Measurements from ENCODE around the gene FADS3. TPM values are rescaled to one million over a fixed set of nuclear protein-coding genes. Genes with fewer than 3 reads are reported as not detected.

FADS3 gene
- total and polyA plus RNA-seq, 9 of the 15 experiments (the other 6 are each of a cell fraction or from before 2014, with no cell fraction given): 0.97 to 148 (median 92.7) TPM

DNA sequence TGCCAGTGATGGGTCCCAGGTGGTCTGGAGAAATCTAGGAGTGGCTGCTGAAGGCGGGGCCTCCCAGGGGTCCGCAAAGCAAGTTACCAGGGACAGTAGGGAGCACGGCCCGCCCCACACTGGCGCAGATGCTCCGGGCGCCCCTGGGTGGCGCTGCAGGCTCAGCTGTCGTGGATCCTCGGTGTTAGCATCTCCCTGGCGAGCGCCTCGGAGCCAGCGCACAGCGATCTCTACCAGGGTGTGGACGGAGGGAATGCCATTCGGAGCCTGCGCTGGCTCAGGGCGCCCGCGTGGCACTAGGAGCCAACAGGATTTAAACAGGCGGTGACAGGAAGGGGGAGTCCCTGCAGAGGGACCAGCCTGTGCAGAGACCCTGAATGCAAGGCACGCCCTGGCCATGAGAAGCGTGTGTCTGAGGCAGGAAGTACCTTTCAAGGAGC, 20.2 kb downstream of the FADS3 start (continued):
- TF ChIP-seq CREB1 (IDR thresholded peaks at IDR 0.05) (no peak), CREB1 (CRISPR knock-in tag; IDR thresholded peaks at IDR 0.05) (0 out of 2 replicates have a peak, but pooled peaks have one; percentile 56), ETV5 (CRISPR knock-in tag; IDR thresholded peaks at IDR 0.05; ENCODE audit: low read depth) (0 out of 2 replicates have a peak, but pooled peaks have one; percentile 61), ZKSCAN1 (IDR thresholded peaks at IDR 0.05; ENCODE audit: low read depth, low read length) (peak; percentile 74), FOXA3 (CRISPR knock-in tag; conservative IDR thresholded peaks at IDR 0.05 in 1 of 2, IDR thresholded peaks at IDR 0.05 in 1 of 2) (0 out of 4 replicates have a peak, but pooled peaks of 1 of the 2 experiments have one; percentile 47), DIDO1 (tag; IDR thresholded peaks at IDR 0.05; ENCODE audit: low read depth) (no peak), MTF1 (CRISPR knock-in tag; IDR thresholded peaks at IDR 0.05; ENCODE audit: borderline replicate concordance) (no peak), SMARCB1 (IDR thresholded peaks at IDR 0.05; ENCODE audit: insufficient read length, low read depth) (no peak), PHTF2 (CRISPR knock-in tag; IDR thresholded peaks at IDR 0.05) (no peak), ZFP36 (IDR thresholded peaks at IDR 0.05; ENCODE audit: low read depth, low read length, partially characterized antibody) (no peak), ETV6 (IDR thresholded peaks at IDR 0.05; ENCODE audit: borderline replicate concordance in 1 of 2, low read depth in 2 of 2, low read length in 1 of 2) (no peak), ETV6 (CRISPR knock-in tag; IDR thresholded peaks at IDR 0.05; ENCODE audit: borderline replicate concordance) (no peak), ZNF707 (CRISPR knock-in tag; conservative IDR thresholded peaks at IDR 0.05) (no peak), CBX8 (IDR thresholded peaks at IDR 0.05; ENCODE audit: borderline replicate concordance, extremely low read depth, low read depth, low read length, poor library complexity, severe bottlenecking) (no peak), CHCHD3 (CRISPR knock-in tag; IDR thresholded peaks at IDR 0.05) (no peak)
- TF ChIP-seq, protein P1, sequence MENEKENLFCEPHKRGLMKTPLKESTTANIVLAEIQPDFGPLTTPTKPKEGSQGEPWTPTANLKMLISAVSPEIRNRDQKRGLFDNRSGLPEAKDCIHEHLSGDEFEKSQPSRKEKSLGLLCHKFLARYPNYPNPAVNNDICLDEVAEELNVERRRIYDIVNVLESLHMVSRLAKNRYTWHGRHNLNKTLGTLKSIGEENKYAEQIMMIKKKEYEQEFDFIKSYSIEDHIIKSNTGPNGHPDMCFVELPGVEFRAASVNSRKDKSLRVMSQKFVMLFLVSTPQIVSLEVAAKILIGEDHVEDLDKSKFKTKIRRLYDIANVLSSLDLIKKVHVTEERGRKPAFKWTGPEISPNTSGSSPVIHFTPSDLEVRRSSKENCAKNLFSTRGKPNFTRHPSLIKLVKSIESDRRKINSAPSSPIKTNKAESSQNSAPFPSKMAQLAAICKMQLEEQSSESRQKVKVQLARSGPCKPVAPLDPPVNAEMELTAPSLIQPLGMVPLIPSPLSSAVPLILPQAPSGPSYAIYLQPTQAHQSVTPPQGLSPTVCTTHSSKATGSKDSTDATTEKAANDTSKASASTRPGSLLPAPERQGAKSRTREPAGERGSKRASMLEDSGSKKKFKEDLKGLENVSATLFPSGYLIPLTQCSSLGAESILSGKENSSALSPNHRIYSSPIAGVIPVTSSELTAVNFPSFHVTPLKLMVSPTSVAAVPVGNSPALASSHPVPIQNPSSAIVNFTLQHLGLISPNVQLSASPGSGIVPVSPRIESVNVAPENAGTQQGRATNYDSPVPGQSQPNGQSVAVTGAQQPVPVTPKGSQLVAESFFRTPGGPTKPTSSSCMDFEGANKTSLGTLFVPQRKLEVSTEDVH (IDR thresholded peaks at IDR 0.05; ENCODE audit: low read depth, partially characterized antibody): no peak
- TF ChIP-seq, protein P2, sequence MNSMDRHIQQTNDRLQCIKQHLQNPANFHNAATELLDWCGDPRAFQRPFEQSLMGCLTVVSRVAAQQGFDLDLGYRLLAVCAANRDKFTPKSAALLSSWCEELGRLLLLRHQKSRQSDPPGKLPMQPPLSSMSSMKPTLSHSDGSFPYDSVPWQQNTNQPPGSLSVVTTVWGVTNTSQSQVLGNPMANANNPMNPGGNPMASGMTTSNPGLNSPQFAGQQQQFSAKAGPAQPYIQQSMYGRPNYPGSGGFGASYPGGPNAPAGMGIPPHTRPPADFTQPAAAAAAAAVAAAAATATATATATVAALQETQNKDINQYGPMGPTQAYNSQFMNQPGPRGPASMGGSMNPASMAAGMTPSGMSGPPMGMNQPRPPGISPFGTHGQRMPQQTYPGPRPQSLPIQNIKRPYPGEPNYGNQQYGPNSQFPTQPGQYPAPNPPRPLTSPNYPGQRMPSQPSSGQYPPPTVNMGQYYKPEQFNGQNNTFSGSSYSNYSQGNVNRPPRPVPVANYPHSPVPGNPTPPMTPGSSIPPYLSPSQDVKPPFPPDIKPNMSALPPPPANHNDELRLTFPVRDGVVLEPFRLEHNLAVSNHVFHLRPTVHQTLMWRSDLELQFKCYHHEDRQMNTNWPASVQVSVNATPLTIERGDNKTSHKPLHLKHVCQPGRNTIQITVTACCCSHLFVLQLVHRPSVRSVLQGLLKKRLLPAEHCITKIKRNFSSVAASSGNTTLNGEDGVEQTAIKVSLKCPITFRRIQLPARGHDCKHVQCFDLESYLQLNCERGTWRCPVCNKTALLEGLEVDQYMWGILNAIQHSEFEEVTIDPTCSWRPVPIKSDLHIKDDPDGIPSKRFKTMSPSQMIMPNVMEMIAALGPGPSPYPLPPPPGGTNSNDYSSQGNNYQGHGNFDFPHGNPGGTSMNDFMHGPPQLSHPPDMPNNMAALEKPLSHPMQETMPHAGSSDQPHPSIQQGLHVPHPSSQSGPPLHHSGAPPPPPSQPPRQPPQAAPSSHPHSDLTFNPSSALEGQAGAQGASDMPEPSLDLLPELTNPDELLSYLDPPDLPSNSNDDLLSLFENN (IDR thresholded peaks at IDR 0.05; ENCODE audit: low read depth in 2 of 2, low read length in 2 of 2): 0 out of 4 replicates have a peak, but pooled peaks of 1 of the 2 experiments have one; percentile 41
- TF ChIP-seq, protein P3, sequence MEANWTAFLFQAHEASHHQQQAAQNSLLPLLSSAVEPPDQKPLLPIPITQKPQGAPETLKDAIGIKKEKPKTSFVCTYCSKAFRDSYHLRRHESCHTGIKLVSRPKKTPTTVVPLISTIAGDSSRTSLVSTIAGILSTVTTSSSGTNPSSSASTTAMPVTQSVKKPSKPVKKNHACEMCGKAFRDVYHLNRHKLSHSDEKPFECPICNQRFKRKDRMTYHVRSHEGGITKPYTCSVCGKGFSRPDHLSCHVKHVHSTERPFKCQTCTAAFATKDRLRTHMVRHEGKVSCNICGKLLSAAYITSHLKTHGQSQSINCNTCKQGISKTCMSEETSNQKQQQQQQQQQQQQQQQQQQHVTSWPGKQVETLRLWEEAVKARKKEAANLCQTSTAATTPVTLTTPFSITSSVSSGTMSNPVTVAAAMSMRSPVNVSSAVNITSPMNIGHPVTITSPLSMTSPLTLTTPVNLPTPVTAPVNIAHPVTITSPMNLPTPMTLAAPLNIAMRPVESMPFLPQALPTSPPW (CRISPR knock-in tag; IDR thresholded peaks at IDR 0.05): peak; percentile 63; the same call in 1 of the 2 replicates
- TF ChIP-seq, protein P4, sequence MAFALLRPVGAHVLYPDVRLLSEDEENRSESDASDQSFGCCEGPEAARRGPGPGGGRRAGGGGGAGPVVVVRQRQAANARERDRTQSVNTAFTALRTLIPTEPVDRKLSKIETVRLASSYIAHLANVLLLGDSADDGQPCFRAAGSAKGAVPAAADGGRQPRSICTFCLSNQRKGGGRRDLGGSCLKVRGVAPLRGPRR (CRISPR knock-in tag; IDR thresholded peaks at IDR 0.05): no peak

Data from K562 (cell line).